B cell (primary cell): ENCODE results near the gene MAD1L1. TPM values are rescaled to one million over a fixed set of nuclear protein-coding genes. Genes with fewer than 3 reads are reported as not detected.

Experiments used
- ATAC-seq: fragments of 200-7000 bp; cut with Tn5 transposase; one replicate; pipeline ENCODE4 v1.10.0; 2021; ENCODE audit warnings: low read depth, mild to moderate bottlenecking, moderate number of reproducible peaks, moderate library complexity
- CTCF ChIA-PET: fragments of 350-600 bp; sonication (Branson Sonifier 250); formaldehyde crosslinking; loops from one replicate; lab custom pipeline; 2021; ENCODE audit warnings: antibody characterized with exemption, inconsistent platforms; lab: Charles Lee
- POLR2A ChIA-PET: fragments of 350-600 bp; sonication (Branson Sonifier 250); formaldehyde crosslinking; loops from one replicate; lab custom pipeline; 2021; ENCODE audit warnings: antibody characterized with exemption; lab: Charles Lee
- DNase-seq: peaks from one replicate; pipeline ENCODE4 v3.0.0; 2013
- H2AFZ ChIP-seq: 2 replicates; pipeline ENCODE4 v1.6.1; 2012; ENCODE audit warnings: mild to moderate bottlenecking, low read depth, low read length; ENCODE audit not compliant: insufficient read depth, poor library complexity, severe bottlenecking
- H3K27ac ChIP-seq, 2 donors: 1 replicate in 1 of 2; 2 replicates in 1 of 2; pipeline ENCODE4 v1.5.1; 2012 to 2013; ENCODE audit warnings: low read length in 2 of 2, mild to moderate bottlenecking in 2 of 2, moderate library complexity in 1 of 2
- H3K27me3 ChIP-seq, 4 experiments: fragments of 200-600 bp in 1 of 4; sonication (generic) in 1 of 4; replicated peaks in 1 of 4; 1 replicate in 2 of 4; 2 replicates in 2 of 4; pipeline versions ENCODE4 v1.6.1 to v1.7.0; 2013 to 2016; ENCODE audit warnings: low read length in 3 of 4, mild to moderate bottlenecking in 2 of 4, mixed read lengths in 1 of 4, moderate library complexity in 1 of 4; ENCODE audit not compliant: insufficient read depth in 4 of 4, control insufficient read depth in 3 of 4; ENCODE audit errors: control extremely low read depth in 1 of 4
- H3K36me3 ChIP-seq, 2 experiments: replicated peaks in 1 of 2; 1 replicate in 1 of 2; 2 replicates in 1 of 2; pipeline versions ENCODE4 v1.6.1 to v1.7.1; 2013; ENCODE audit warnings: low read length in 1 of 2; ENCODE audit not compliant: insufficient read depth in 2 of 2, control insufficient read depth in 1 of 2; ENCODE audit errors: control extremely low read depth in 1 of 2, extremely low read depth in 1 of 2
- H3K4me1 ChIP-seq, 2 donors: fragments of 200-600 bp in 1 of 2; sonication (generic) in 1 of 2; 1 replicate in 1 of 2; 2 replicates in 1 of 2; pipeline versions ENCODE4 v1.5.1 to v1.6.1; 2013 to 2017; ENCODE audit warnings: low read length in 2 of 2; ENCODE audit not compliant: control insufficient read depth in 2 of 2, insufficient read depth in 2 of 2
- H3K4me2 ChIP-seq: replicated peaks from 2 replicates; pipeline ENCODE3; 2012; ENCODE audit warnings: mild to moderate bottlenecking, low read depth, low read length; ENCODE audit not compliant: poor library complexity, severe bottlenecking
- H3K4me3 ChIP-seq, 5 experiments: fragments of 200-600 bp in 1 of 5; sonication (generic) in 1 of 5; 1 replicate in 3 of 5; 2 replicates in 2 of 5; pipeline versions ENCODE4 v1.5.1 to v1.7.0; 2011 to 2016; ENCODE audit warnings: low read length in 4 of 5, mild to moderate bottlenecking in 4 of 5, low read depth in 2 of 5, control low read depth in 1 of 5, moderate library complexity in 1 of 5; ENCODE audit not compliant: insufficient read depth in 1 of 5; ENCODE audit errors: control extremely low read depth in 1 of 5, extremely low read depth in 1 of 5
- H3K79me2 ChIP-seq: fragments of 200-600 bp; sonication (generic); one replicate; pipeline ENCODE4 v1.6.0; 2016; ENCODE audit warnings: low read length; ENCODE audit not compliant: control insufficient read depth, insufficient read depth
- H3K9ac ChIP-seq: fragments of 200-600 bp; sonication (generic); 2 replicates; pipeline ENCODE4 v1.6.1; 2017; ENCODE audit warnings: mild to moderate bottlenecking, low read length, moderate library complexity
- H3K9me3 ChIP-seq, 3 donors: one replicate each; pipeline versions ENCODE4 v1.6.1 to v1.7.1; 2013; ENCODE audit warnings: low read length in 2 of 3; ENCODE audit not compliant: control insufficient read depth in 2 of 3, insufficient read depth in 1 of 3; ENCODE audit errors: control extremely low read depth in 1 of 3
- H4K20me1 ChIP-seq: 2 replicates; pipeline ENCODE4 v1.6.0; 2012; ENCODE audit warnings: mild to moderate bottlenecking, low read length; ENCODE audit not compliant: insufficient read depth, control insufficient read depth, poor library complexity, severe bottlenecking
- H3K27ac Mint-ChIP-seq: one replicate; pipeline ENCODE4 v1.8.0; 2021; ENCODE audit warnings: mixed read lengths
- H3K27me3 Mint-ChIP-seq: one replicate; pipeline ENCODE4 v1.8.0; 2021; ENCODE audit warnings: mixed read lengths
- H3K4me1 Mint-ChIP-seq: one replicate; pipeline ENCODE4 v1.8.0; 2021; ENCODE audit warnings: mixed read lengths
- H3K4me3 Mint-ChIP-seq: one replicate; pipeline ENCODE4 v1.8.0; 2021; ENCODE audit warnings: mixed read lengths
- H3K9me3 Mint-ChIP-seq: one replicate; pipeline ENCODE4 v1.8.0; 2022; ENCODE audit warnings: mixed read lengths; ENCODE audit not compliant: insufficient read depth
- EZH2 ChIP-seq: IDR thresholded peaks from 2 replicates; pipeline ENCODE4 v1.6.1; 2012; ENCODE audit warnings: borderline replicate concordance, low read depth, mild to moderate bottlenecking, moderate library complexity, low read length; ENCODE audit not compliant: insufficient read depth, poor library complexity, severe bottlenecking
- WGBS: methylation state at CpG from one replicate; pipeline ENCODE4 v1.1.5; 2013; ENCODE audit warnings: missing lambda C conversion rate; ENCODE audit not compliant: insufficient coverage; 5-methylcytosine and 5-hydroxymethylcytosine counted together
- intact Hi-C: fragments of 100-400 bp; cut with micrococcal nuclease; formaldehyde crosslinking; loops from one replicate; pipeline ENCODE4 v1.10.0; 2022
- polyA plus RNA-seq: library from polyadenylated mRNA; depleted of rRNA; stranded (reverse); fragments of >200 nt; gene quantifications from 2 replicates; pipeline ENCODE4 v1.2.3, GENCODE V29; 2012
- total RNA-seq, 2 donors: library from RNA; stranded (reverse); fragments of 120-200 nt in 1 of 2; gene quantifications; 1 replicate in 1 of 2; 2 replicates in 1 of 2; pipeline versions ENCODE4 v1.2.3 to v1.2.4, GENCODE V29; 2013 to 2022
- TF ChIP-seq, protein P1 (sequence below): fragments of 200-600 bp; IDR thresholded peaks from one replicate; pipeline ENCODE4 v1.8.0; 2022; ENCODE audit warnings: antibody characterized with exemption, mild to moderate bottlenecking

MAD1L1 gene
- total and polyA plus RNA-seq, 2 donors (not counting 1 experiment from before 2014, with no cell fraction given) = 86.7 to 110 TPM

DNA sequence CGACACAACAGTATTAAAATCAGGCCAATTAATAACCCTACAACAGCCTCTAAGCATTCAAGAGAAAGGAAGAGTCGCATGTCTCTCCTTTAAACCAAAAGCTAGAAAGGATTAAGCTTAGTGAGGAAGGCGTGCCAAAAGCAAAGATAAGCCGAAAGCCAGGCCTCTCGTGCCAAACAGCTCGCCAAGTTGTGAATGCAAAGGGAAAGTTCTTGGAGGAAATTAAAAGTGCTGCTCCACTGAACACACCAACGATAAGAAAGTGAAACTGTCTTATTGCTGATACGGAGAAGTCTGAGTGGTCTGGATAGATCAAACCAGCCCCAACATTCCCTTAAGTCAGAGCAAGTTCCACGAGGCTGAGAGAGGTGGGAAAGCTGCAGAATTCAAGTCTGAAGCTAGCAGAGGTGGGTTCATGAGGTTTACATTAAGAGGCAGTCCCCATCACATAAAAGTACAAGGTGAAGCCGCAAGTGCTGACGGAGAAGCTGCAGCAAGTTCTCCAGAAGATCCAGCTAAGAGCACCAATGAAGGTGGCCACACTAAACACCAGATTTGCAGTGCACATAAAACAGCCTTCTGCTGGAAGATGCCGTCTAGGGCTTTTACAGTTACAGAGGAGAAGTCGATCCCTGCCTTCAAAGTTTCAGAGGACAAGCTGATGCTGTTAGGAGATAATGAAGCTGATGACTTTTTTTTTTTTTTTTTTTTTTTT lies 194.8 kb downstream of the MAD1L1 start:
- peak overlapping the region; percentile 91 for H3K4me2 ChIP-seq
- POLR2A ChIA-PET = interaction anchor here (0.7 to 1.3 kb wide), 4 partner anchors 18 to 98 kb away, joined by 3 to 4 read pairs (median 4); no protein-coding TSS in a partner anchor
- no peaks in the 10 kb centered on the region for H3K27me3 Mint-ChIP-seq
- intact Hi-C loops = loop anchor here (1.0 to 2.0 kb wide), 3 partner anchors 19 to 98 kb away; no protein-coding TSS in a partner anchor
- peaks cover 54 to 60% of the 10 kb centered on the region in 2 donors for H3K4me1 ChIP-seq
- peaks cover 25% of the 10 kb centered on the region for H3K79me2 ChIP-seq
- TF ChIP-seq EZH2 = no peak
- TF ChIP-seq, protein P1, sequence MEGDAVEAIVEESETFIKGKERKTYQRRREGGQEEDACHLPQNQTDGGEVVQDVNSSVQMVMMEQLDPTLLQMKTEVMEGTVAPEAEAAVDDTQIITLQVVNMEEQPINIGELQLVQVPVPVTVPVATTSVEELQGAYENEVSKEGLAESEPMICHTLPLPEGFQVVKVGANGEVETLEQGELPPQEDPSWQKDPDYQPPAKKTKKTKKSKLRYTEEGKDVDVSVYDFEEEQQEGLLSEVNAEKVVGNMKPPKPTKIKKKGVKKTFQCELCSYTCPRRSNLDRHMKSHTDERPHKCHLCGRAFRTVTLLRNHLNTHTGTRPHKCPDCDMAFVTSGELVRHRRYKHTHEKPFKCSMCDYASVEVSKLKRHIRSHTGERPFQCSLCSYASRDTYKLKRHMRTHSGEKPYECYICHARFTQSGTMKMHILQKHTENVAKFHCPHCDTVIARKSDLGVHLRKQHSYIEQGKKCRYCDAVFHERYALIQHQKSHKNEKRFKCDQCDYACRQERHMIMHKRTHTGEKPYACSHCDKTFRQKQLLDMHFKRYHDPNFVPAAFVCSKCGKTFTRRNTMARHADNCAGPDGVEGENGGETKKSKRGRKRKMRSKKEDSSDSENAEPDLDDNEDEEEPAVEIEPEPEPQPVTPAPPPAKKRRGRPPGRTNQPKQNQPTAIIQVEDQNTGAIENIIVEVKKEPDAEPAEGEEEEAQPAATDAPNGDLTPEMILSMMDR = no peak
- CTCF ChIA-PET = interaction anchor here (0.7 to 2.1 kb wide), 8 partner anchors 11 to 310 kb away, joined by 3 to 8 read pairs (median 3); no protein-coding TSS in a partner anchor
- H3K4me1 Mint-ChIP-seq = peaks cover 65% of the 10 kb centered on the region
- peaks cover 4% of the 10 kb centered on the region for H4K20me1 ChIP-seq
- WGBS = 13% methylated on average over 5 of the region's 13 CpGs
- H3K27me3 ChIP-seq = no peaks in the 10 kb centered on the region
- H3K36me3 ChIP-seq = no peaks in the 10 kb centered on the region
- H2AFZ ChIP-seq = peak overlapping the region; percentile 79
- peak overlapping the region; percentile 74 to 84 for H3K27ac ChIP-seq
- no peaks in the 10 kb centered on the region for H3K9me3 ChIP-seq
- ATAC-seq = peak; percentile 65
- no peaks in the 10 kb centered on the region for H3K9me3 Mint-ChIP-seq
- peak overlapping the region; percentile 93 for H3K4me3 Mint-ChIP-seq
- H3K9ac ChIP-seq = peak overlapping the region; percentile 72
- DNase-seq = peak; percentile 79
- peak overlapping the region; percentile 16 to 90 (median 57) for H3K4me3 ChIP-seq
- H3K27ac Mint-ChIP-seq = peak overlapping the region; percentile 88
